Stomach (tissue), 4 donors: Measurements from ENCODE around the gene MSX1.

Source experiments
- EP300 ChIP-seq: sonication (generic); formaldehyde crosslinking; IDR thresholded peaks from one replicate; pipeline ENCODE4 v1.6.1; 2017; ENCODE audit warnings: antibody characterized with exemption
- POLR2A ChIP-seq, 4 donors: fragments of 450-650 bp; IDR thresholded peaks; one replicate each; pipeline ENCODE4 v1.6.1; 2016; ENCODE audit warnings: antibody characterized with exemption in 4 of 4, control low read depth in 2 of 4, mild to moderate bottlenecking in 1 of 4, moderate library complexity in 1 of 4
- POLR2AphosphoS5 ChIP-seq, 3 donors: sonication (generic); formaldehyde crosslinking; IDR thresholded peaks; one replicate each; pipeline ENCODE4 v1.6.1; 2016; ENCODE audit warnings: antibody characterized with exemption in 3 of 3
- TF ChIP-seq, protein P1 (sequence below), 7 experiments: fragments of 450-650 bp in 4 of 7; fragments of 200-600 bp in 3 of 7; sonication (generic) in 3 of 7; IDR thresholded peaks; one replicate each; pipeline ENCODE4 v1.5.1; 2016 to 2019; ENCODE audit warnings: antibody characterized with exemption in 7 of 7, control low read depth in 2 of 7, mild to moderate bottlenecking in 1 of 7

DNA sequence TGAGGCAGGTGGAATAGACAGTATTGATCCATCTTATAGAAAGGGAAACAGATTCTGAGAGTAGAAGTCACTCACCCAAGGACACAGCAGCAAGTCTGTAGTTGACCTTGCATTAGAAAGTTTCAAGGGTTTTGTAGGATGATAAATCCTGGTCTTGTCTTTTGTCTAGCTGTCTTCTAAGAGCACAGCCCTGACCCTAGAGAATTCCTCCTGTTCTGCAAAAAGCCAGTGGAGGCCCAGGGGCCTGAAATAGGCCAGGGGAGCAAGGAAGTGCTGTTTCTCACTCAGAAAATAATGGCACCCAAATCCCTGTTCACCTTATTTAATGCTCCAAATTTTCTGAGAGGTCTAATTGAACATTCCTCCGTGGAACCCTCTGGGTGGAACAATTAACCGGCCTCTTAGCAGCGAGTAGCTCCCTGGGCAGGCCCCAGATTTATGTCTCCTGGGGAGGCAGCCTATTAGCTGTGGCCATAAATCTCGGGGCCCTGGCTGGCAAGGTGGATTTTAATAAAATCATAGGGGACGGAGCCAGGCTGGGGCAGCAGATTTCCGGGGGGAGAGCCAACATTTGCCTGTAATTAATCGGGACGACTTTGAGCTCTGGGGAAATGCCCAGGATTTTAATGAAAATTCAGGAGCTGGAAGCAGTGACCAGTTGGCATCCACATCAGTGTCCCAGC, 49.2 kb upstream of the MSX1 start:
- TF ChIP-seq, protein P1, sequence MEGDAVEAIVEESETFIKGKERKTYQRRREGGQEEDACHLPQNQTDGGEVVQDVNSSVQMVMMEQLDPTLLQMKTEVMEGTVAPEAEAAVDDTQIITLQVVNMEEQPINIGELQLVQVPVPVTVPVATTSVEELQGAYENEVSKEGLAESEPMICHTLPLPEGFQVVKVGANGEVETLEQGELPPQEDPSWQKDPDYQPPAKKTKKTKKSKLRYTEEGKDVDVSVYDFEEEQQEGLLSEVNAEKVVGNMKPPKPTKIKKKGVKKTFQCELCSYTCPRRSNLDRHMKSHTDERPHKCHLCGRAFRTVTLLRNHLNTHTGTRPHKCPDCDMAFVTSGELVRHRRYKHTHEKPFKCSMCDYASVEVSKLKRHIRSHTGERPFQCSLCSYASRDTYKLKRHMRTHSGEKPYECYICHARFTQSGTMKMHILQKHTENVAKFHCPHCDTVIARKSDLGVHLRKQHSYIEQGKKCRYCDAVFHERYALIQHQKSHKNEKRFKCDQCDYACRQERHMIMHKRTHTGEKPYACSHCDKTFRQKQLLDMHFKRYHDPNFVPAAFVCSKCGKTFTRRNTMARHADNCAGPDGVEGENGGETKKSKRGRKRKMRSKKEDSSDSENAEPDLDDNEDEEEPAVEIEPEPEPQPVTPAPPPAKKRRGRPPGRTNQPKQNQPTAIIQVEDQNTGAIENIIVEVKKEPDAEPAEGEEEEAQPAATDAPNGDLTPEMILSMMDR (IDR thresholded peaks at IDR 0.05), result no peak
- TF ChIP-seq POLR2A (IDR thresholded peaks at IDR 0.05), result no peak
- TF ChIP-seq POLR2AphosphoS5 (IDR thresholded peaks at IDR 0.05), result no peak
- TF ChIP-seq EP300, result no peak
